Measurements from ENCODE around the gene WNT7A.

WNT7A gene

GRCh38 chr3:13792051-13792490 is 87.8 kb downstream of the WNT7A start:
- no peak for DNase-seq (ENCODE audit: low read depth)

GRCh38 chr3:13791198-13792050 is 88.4 kb downstream of the WNT7A start:
- DNase-seq (ENCODE audit: low read depth) = no peak

- no peak for DNase-seq (ENCODE audit: low read depth)
Observed at GRCh38 chr3:13790376-13791197, 89.3 kb downstream of the WNT7A start.

GRCh38 chr3:13788522-13789424 is 91.1 kb downstream of the WNT7A start:
- no peak for DNase-seq (ENCODE audit: low read depth)

- DNase-seq (ENCODE audit: low read depth) = no peak
Observed at GRCh38 chr3:13787533-13788132, 92.2 kb downstream of the WNT7A start.

GRCh38 chr3:13786811-13787210 is 93.1 kb downstream of the WNT7A start:
- no peak for DNase-seq (ENCODE audit: low read depth)

- DNase-seq (ENCODE audit: low read depth) = no peak
Observed at GRCh38 chr3:13785853-13786436, 93.9 kb downstream of the WNT7A start.

GRCh38 chr3:13785351-13785750 is 94.5 kb downstream of the WNT7A start:
- DNase-seq (ENCODE audit: low read depth) = no peak

GRCh38 chr3:13783476-13783875 is 96.4 kb downstream of the WNT7A start:
- no peak for DNase-seq (ENCODE audit: low read depth)

- DNase-seq (ENCODE audit: low read depth) = no peak
Observed at GRCh38 chr3:13782501-13782900, 97.4 kb downstream of the WNT7A start.

GRCh38 chr3:13781417-13781816 is 98.5 kb downstream of the WNT7A start:
- no peak for DNase-seq (ENCODE audit: low read depth)

GRCh38 chr3:13780432-13781176 is 99.3 kb downstream of the WNT7A start:
- DNase-seq (ENCODE audit: low read depth) = no peak

GRCh38 chr3:13776253-13777050 is 103.4 kb downstream of the WNT7A start:
- no peak for DNase-seq (ENCODE audit: low read depth)

GRCh38 chr3:13772885-13773745 is 106.8 kb downstream of the WNT7A start:
- no peak for DNase-seq (ENCODE audit: low read depth)

GRCh38 chr3:13772321-13772745 is 107.5 kb downstream of the WNT7A start:
- no peak for DNase-seq (ENCODE audit: low read depth)

GRCh38 chr3:13771496-13771895 is 108.4 kb downstream of the WNT7A start:
- no peak for DNase-seq (ENCODE audit: low read depth)

- no peak for DNase-seq (ENCODE audit: low read depth)
Observed at GRCh38 chr3:13770170-13771169, 109.4 kb downstream of the WNT7A start.
